ENCODE measurements around the gene JADE1.

Gene JADE1

DNA sequence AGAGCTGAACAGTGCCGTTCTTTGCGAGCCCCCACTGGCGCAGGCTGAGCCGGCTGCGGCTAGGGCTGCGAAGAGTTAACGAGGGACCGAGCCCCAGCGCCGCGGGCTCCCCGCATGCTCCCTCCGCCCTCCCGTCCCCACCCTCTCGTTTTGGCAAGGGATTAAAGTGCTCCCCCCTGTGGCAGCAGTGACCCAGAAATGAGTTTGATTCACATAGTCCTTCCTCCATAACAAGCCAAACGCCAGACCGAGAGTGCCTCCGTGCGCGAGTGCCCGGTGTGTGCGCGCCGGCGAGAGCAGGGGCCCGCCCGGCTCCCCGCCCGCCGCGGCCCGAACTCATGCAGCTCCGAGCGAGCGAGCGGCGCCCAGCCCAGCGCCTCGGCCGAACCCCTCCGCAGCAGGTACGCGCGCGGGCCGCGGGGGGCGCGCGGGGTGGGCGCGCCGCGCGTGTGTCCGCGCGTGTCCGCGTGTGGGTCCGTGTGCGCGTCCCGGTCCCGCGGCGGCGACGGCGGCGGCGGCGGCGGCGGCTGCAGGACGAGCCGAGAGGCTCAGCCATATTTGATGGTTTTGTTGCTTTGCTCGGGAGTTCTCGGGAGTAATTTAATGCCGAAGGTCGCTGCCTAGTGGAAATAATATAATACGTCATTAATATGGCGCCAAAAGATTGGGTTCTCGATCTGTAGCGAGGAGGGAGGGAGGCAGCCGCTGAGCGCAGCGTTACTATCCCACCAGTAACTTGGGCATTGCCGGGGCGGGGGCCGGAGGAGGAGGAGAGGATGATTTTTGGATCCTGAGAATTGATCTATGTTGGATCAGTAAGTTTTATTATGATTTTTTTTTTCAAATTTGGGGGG, at the start of gene JADE1:
Gene JADE1 (plus strand): TSS at position 224 of the 854 bp plus-strand sequence. CDS start 22,059 bp downstream, outside the sequence.
- TF ChIP-seq GATA2 (IDR thresholded peaks at IDR 0.05; ENCODE audit: low read depth, low read length) (no peak), GATA3 (IDR thresholded peaks at IDR 0.05; ENCODE audit: low read depth, low read length) (no peak)

DNA sequence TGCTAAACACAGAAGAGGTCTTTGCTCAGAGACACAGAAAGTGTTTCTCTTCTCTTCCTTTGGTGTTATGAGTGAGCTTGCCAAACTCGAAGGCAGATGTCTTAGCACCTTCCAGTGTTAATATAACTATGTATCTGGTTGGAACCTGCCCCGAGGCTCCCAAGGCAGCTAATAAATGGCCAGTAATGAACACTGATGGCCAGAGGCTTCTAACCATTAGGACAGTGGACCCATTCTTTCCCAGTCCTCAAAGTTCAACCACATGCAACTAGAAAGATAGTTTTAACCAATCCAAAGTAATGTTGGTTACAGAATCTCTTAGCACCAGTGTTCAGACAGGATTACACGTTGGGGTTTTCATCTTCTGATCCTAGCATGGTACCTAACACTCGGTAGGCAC, 42.7 kb upstream of the JADE1 start:
- no peak for TF ChIP-seq GATA3 (IDR thresholded peaks at IDR 0.05; ENCODE audit: low read depth, low read length)
- TF ChIP-seq GATA2 (IDR thresholded peaks at IDR 0.05; ENCODE audit: low read depth, low read length), result no peak

GRCh38 chr4:128768373-128768996, 41.0 kb upstream of the JADE1 start:
- TF ChIP-seq GATA2 (IDR thresholded peaks at IDR 0.05; ENCODE audit: low read depth, low read length) (no peak), GATA3 (IDR thresholded peaks at IDR 0.05; ENCODE audit: low read depth, low read length) (no peak)

DNA sequence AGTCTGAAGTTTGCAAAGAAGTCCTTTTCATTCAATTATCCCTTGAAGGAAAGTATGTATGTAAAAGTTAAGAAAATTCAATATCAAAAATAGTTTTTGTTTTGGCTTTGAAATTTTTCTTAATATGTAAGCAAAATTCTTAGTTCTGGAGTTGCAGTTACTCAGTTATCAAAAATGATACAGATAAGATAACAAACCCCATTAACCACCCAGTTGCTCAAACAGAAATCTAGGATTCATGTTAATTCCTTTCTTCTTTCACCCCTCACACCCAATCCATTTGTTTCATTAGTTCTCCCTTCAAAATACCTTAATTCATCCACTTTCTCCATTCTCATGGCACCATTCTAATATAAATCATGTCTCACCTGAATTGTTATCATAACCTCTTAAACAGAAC, 40.5 kb upstream of the JADE1 start:
- TF ChIP-seq GATA2 (IDR thresholded peaks at IDR 0.05; ENCODE audit: low read depth, low read length) (no peak), GATA3 (IDR thresholded peaks at IDR 0.05; ENCODE audit: low read depth, low read length) (no peak)

DNA sequence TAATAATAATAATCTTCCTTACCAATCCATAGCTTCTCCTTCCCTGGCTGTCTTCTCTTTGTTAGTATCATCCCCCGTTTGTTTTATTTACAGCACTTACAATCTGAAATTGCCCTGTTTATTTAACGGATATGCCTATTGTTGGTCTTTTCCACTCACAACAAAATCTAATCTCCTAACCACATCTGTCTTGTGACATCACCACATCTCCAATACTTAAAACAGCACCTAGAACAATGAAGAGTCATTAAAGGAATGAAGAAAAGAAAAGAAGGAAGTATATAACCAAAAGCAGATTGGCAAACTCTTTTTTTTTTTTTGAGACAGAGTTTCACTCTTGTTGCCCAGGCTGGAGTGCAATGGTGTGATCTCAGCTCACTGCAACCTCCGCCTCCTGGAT, 38.7 kb upstream of the JADE1 start:
- TF ChIP-seq GATA3 (IDR thresholded peaks at IDR 0.05; ENCODE audit: low read depth, low read length), result no peak

DNA sequence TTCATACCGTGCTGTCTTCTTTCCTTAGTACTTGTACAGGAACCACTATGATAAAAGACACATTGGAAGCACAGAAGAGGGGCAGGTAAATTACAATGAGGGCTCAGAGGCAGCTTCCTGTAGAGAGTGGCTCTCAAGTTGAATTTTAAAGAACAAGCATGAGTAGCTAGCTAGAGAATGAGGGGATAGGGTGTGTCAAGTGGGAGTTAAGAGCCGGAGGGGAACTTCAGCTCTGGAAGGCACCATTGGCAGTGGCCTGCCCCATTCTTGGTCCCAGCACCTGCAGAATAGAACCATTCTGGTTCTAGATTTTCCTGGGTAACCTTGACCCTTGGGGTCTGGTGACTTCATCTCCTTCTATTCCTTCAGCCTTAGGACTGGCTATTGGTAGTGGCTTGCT, 34.0 kb upstream of the JADE1 start:
- no peak for TF ChIP-seq GATA2 (IDR thresholded peaks at IDR 0.05; ENCODE audit: low read depth, low read length)
- TF ChIP-seq GATA3 (IDR thresholded peaks at IDR 0.05; ENCODE audit: low read depth, low read length), result no peak

GRCh38 chr4:128775916-128776315, 33.6 kb upstream of the JADE1 start:
- TF ChIP-seq GATA2 (IDR thresholded peaks at IDR 0.05; ENCODE audit: low read depth, low read length) (no peak), GATA3 (IDR thresholded peaks at IDR 0.05; ENCODE audit: low read depth, low read length) (no peak)

DNA sequence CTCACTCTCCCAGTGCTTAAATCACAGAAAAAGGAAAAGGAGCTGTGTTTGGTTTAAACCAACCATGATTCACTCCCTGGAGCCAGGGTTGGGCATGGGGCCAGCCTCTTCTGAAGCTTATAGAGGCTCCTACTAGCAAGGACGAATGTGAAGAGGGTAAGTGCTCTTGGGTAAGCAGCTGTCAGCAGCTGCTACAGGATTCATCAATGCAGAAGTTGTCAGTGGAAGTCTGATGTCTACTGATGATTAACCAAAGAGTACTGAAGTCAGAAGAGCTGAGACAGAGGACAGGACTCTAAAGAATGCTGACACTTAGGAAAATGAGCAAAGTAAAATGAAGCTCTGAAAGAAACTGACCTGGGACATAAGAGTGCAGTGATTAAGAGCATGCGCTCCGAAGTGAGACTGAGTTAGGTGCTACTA, 32.7 kb upstream of the JADE1 start:
- TF ChIP-seq GATA3 (IDR thresholded peaks at IDR 0.05; ENCODE audit: low read depth, low read length) (no peak), GATA2 (IDR thresholded peaks at IDR 0.05; ENCODE audit: low read depth, low read length) (no peak)

DNA sequence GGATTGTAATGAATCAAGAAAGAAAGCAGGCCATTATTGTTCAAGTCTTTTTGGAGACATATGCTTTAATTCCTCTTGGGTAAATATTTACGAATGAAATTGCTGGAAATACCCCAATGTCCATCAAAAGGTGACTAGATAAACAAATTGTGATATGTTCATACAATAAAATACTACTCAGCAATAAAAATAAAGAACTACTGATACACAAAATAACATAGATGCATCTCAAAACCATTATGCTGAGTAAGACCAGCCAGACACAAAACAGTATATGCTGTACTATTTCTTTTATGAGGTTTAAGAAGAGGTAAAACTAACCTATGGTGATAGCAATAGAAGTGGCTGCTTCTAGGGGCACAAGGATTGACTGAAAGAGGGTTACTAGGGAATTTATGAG, 28.8 kb upstream of the JADE1 start:
- TF ChIP-seq GATA3 (IDR thresholded peaks at IDR 0.05; ENCODE audit: low read depth, low read length), result no peak
- TF ChIP-seq GATA2 (IDR thresholded peaks at IDR 0.05; ENCODE audit: low read depth, low read length), result no peak

- TF ChIP-seq GATA2 (IDR thresholded peaks at IDR 0.05; ENCODE audit: low read depth, low read length) (no peak), GATA3 (IDR thresholded peaks at IDR 0.05; ENCODE audit: low read depth, low read length) (no peak)
Measured at GRCh38 chr4:128782076-128782715, 27.3 kb upstream of the JADE1 start.

- TF ChIP-seq GATA3 (IDR thresholded peaks at IDR 0.05; ENCODE audit: low read depth, low read length) (no peak), GATA2 (IDR thresholded peaks at IDR 0.05; ENCODE audit: low read depth, low read length) (no peak)
Measured at GRCh38 chr4:128782875-128783614, 26.5 kb upstream of the JADE1 start.

GRCh38 chr4:128787509-128788311, 21.8 kb upstream of the JADE1 start:
- no peak for TF ChIP-seq GATA3 (IDR thresholded peaks at IDR 0.05; ENCODE audit: low read depth, low read length)
- no peak for TF ChIP-seq GATA2 (IDR thresholded peaks at IDR 0.05; ENCODE audit: low read depth, low read length)

Data from SH-SY5Y (cell line).